Ovary (tissue), 9 donors: ENCODE data around the gene SVOPL. TPM values are rescaled to one million over a fixed set of nuclear protein-coding genes. Genes with fewer than 3 reads are reported as not detected.

Experiments used
- DNase-seq, 5 donors: peaks; one replicate each; pipeline ENCODE4 v3.0.0-alpha.2; 2019 to 2020
- H3K27ac ChIP-seq, 2 donors: fragments of 200-600 bp; one replicate each; pipeline versions ENCODE4 v1.5.1 to v1.8.0; 2019 to 2022
- H3K27me3 ChIP-seq: fragments of 200-600 bp; one replicate; pipeline ENCODE4 v1.8.0; 2022
- H3K36me3 ChIP-seq: fragments of 200-600 bp; sonication (generic); one replicate; pipeline ENCODE4 v1.5.1; 2019
- H3K4me1 ChIP-seq: one replicate; pipeline ENCODE4 v1.8.1; 2013; ENCODE audit warnings: mild to moderate bottlenecking, moderate library complexity; ENCODE audit not compliant: insufficient read depth
- H3K4me3 ChIP-seq: fragments of 200-600 bp; sonication (generic); one replicate; pipeline ENCODE4 v1.5.1; 2017
- H3K9me3 ChIP-seq, 2 donors: fragments of 200-600 bp in 1 of 2; sonication (generic) in 1 of 2; one replicate each; pipeline versions ENCODE4 v1.5.1 to v1.8.1; 2013 to 2019; ENCODE audit warnings: mild to moderate bottlenecking in 1 of 2, moderate library complexity in 1 of 2
- EP300 ChIP-seq: sonication (generic); formaldehyde crosslinking; IDR thresholded peaks from one replicate; pipeline ENCODE4 v1.6.1; 2017; ENCODE audit warnings: antibody characterized with exemption
- POLR2A ChIP-seq: fragments of 450-650 bp; IDR thresholded peaks from one replicate; pipeline ENCODE4 v1.6.1; 2017; ENCODE audit warnings: antibody characterized with exemption, mild to moderate bottlenecking, moderate library complexity
- WGBS, 3 donors: extraction: QIAGEN DNeasy Blood & Tissue Kit in 1 of 3; methylation state at CpG; one replicate each; pipeline versions ENCODE4 v1.1.5 to v1.1.7; 2013 to 2017; 5-methylcytosine and 5-hydroxymethylcytosine counted together
- intact Hi-C, 4 donors: fragments of 100-400 bp; cut with DNase I; formaldehyde crosslinking; loops; one replicate each; pipeline versions ENCODE4 v1.11.0 to v1.15.1; 2022 to 2023
- polyA plus RNA-seq, 2 donors: library from polyadenylated mRNA; stranded (reverse); fragments of 200-250 nt in 1 of 2; fragments of 350-450 nt in 1 of 2; fragmentation: Illumina TruSeq in 1 of 2; extraction: RNeasy Lipid Tissue Mini Kit (QIAGEN cat#74804) in 1 of 2; gene quantifications; one replicate each; pipeline ENCODE4 v1.2.3, GENCODE V29; 2013 to 2014
- total RNA-seq, 7 donors: library from RNA; depleted of rRNA in 2 of 7; stranded (reverse); fragments of >200 nt in 2 of 7; fragmentation: NEBNext Ultra II Directional in 3 of 7; extraction: Animal tissue kit (Norgen Biotek cat#: 25700) in 3 of 7; gene quantifications; one replicate each; pipeline versions ENCODE4 v1.1.0 to v1.2.4, GENCODE V29; 2016 to 2023
- TF ChIP-seq, protein P1 (sequence below), 3 donors: fragments of 450-650 bp in 2 of 3; fragments of 200-600 bp in 1 of 3; IDR thresholded peaks; one replicate each; pipeline versions ENCODE4 v1.5.1 to v1.8.0; 2016 to 2022; ENCODE audit warnings: antibody characterized with exemption in 3 of 3, mild to moderate bottlenecking in 1 of 3
- donor health status: DM: no; HTN: no; CAD: no; lungs with moderate emphysema.
- donor health status: DM: no; HTN: no; CAD: no.
- donor health status: Bipolar disorder and iron deficiency.
- donor health status: DM: yes; HTN: yes; CAD: no.
- donor health status: DM: no; HTN: no; CAD: no.
- donor health status: DM: yes; HTN: yes; CAD: no.

SVOPL gene
- total and polyA plus RNA-seq, 9 donors: 0.08 to 1.3 (median 0.85) TPM; not detected in 1

DNA sequence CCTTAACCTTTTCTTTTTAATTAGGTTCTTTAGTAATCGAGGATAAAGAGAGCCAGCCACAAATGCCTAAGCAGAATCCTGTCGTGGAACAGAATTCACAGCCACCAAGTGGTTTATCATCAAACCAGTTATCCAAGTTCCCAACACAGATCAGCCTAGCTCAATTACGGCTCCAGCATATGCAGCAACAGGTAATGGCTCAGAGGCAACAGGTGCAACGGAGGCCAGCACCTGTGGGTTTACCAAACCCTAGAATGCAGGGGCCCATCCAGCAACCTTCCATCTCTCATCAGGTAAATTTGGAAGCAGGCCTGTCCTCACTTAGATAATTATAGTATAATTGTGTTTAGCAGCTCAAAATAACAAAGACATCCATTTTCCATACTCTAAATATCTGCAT, 146.5 kb downstream of the SVOPL start:
- WGBS, 3 donors: 96 to 97% (median 96%) methylated on average over 4 of the region's 4 CpGs
- Histone ChIP-seq H3K9me3 (peaks cover 0 to 19% of the 10 kb centered on the region in 2 donors), H3K27ac (no peak overlapping the region), H3K4me1 (no peaks in the 10 kb centered on the region), H3K27me3 (no peaks in the 10 kb centered on the region), H3K36me3 (no peaks in the 10 kb centered on the region), H3K4me3 (no peak overlapping the region)
- TF ChIP-seq POLR2A (no peak), EP300 (no peak)
- TF ChIP-seq, protein P1, sequence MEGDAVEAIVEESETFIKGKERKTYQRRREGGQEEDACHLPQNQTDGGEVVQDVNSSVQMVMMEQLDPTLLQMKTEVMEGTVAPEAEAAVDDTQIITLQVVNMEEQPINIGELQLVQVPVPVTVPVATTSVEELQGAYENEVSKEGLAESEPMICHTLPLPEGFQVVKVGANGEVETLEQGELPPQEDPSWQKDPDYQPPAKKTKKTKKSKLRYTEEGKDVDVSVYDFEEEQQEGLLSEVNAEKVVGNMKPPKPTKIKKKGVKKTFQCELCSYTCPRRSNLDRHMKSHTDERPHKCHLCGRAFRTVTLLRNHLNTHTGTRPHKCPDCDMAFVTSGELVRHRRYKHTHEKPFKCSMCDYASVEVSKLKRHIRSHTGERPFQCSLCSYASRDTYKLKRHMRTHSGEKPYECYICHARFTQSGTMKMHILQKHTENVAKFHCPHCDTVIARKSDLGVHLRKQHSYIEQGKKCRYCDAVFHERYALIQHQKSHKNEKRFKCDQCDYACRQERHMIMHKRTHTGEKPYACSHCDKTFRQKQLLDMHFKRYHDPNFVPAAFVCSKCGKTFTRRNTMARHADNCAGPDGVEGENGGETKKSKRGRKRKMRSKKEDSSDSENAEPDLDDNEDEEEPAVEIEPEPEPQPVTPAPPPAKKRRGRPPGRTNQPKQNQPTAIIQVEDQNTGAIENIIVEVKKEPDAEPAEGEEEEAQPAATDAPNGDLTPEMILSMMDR (IDR thresholded peaks at IDR 0.05): no peak
- intact Hi-C loops: loop anchor here in 1 of 4 donors (5.0 kb wide), 1 partner anchor 37 kb away; no protein-coding TSS in a partner anchor
- DNase-seq: no peak

DNA sequence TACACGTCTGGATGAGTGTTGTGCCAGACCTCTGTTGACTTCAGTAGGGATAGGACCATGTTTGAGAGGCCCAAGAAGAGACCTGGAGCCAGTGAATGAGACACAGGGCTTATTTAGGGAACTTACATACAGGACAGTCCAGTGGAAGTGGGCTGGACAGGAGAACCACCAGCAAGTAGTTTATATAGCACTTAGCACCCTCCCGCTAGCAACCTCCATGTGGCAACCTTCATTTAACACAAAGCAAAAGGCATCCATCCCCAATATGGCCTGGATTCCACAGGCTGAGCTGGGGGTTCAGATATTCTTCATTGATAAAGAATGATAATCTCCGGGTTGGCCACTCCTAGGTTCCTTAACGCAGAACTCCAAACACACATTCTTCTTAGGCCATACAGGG, 147.4 kb downstream of the SVOPL start:
- Histone ChIP-seq H3K27ac (no peak overlapping the region), H3K4me3 (no peak overlapping the region), H3K27me3 (no peaks in the 10 kb centered on the region), H3K9me3 (peaks cover 0 to 19% of the 10 kb centered on the region in 2 donors), H3K36me3 (no peaks in the 10 kb centered on the region), H3K4me1 (peaks cover 1% of the 10 kb centered on the region)
- intact Hi-C loops: no loop called here
- 88 to 94% (median 92%) methylated on average over 4 of the region's 4 CpGs for WGBS, 3 donors
- TF ChIP-seq, protein P1 (IDR thresholded peaks at IDR 0.05): no peak
- TF ChIP-seq POLR2A: no peak
- DNase-seq: no peak

GRCh38 chr7:138551102-138551501, 150.1 kb downstream of the SVOPL start:
- no peak overlapping the region for H3K27ac ChIP-seq
- peaks cover 2% of the 10 kb centered on the region for H3K4me1 ChIP-seq
- intact Hi-C loops: no loop called here
- H3K4me3 ChIP-seq: no peak overlapping the region
- 79 to 93% (median 89%) methylated on average over 3 of the region's 3 CpGs for WGBS, 3 donors
- H3K9me3 ChIP-seq: peaks cover 0 to 5% of the 10 kb centered on the region in 2 donors
- no peaks in the 10 kb centered on the region for H3K27me3 ChIP-seq
- H3K36me3 ChIP-seq: no peaks in the 10 kb centered on the region
- no peak for DNase-seq
- TF ChIP-seq, protein P1 (IDR thresholded peaks at IDR 0.05): no peak
- no peak for TF ChIP-seq EP300
- no peak for TF ChIP-seq POLR2A

DNA sequence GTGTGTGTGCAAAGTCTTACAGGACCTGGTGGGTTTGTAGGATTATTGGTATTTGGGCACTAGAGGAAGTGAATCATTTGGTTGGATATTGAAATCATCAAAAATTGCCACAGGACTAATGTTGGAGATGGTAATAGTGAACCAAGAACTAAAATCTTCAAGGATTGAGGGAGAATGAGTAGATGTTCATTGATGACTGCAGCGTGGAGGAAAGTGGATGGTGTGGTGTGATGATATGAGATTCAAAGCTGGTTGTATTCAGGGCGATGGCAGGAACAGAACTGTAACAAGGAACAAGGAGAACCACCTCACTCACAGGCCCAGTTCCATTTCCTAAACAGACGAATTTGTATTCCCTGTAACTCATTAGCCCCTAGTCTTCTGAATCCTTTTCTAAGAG, 150.8 kb downstream of the SVOPL start:
- peaks cover 3% of the 10 kb centered on the region for H3K4me1 ChIP-seq
- H3K36me3 ChIP-seq: no peaks in the 10 kb centered on the region
- no peak for DNase-seq
- no peaks in the 10 kb centered on the region for H3K27me3 ChIP-seq
- no peak for TF ChIP-seq POLR2A
- TF ChIP-seq, protein P1 (IDR thresholded peaks at IDR 0.05): no peak
- no peak for TF ChIP-seq EP300
- no peak overlapping the region for H3K27ac ChIP-seq
- no peak overlapping the region for H3K4me3 ChIP-seq
- WGBS, 3 donors: 96 to 97% (median 97%) methylated on average over 3 of the region's 3 CpGs
- intact Hi-C loops: no loop called here
- no peaks in the 10 kb centered on the region for H3K9me3 ChIP-seq
